ENCODE results near the gene SEC11A. TPM values are rescaled to one million over a fixed set of nuclear protein-coding genes. Genes with fewer than 3 reads are reported as not detected.

The SEC11A gene
- total RNA-seq, 4 donors from 2014 or later: 44.0 to 88.4 (median 63.1) TPM

GRCh38 chr15:84657748-84658079 lies 58.2 kb downstream of the SEC11A start:
- WGBS, 2 donors: 21 to 39% methylated on average over 4 to 15 of the region's 17 CpGs
- peak overlapping the region; percentile 19 for H3K4me3 ChIP-seq (ENCODE audit: low read depth, poor library complexity, severe bottlenecking)
- TF ChIP-seq CTCF (IDR thresholded peaks at IDR 0.05): no peak
- no peak for TF ChIP-seq POLR2A (IDR thresholded peaks at IDR 0.05)
- intact Hi-C loops (cut with DNase I; ENCODE audit: low total_unique reads): no loop called here
- peak in 1 of 2 donors; percentile 87 for DNase-seq (ENCODE audit: low spot score in 2 of 2)

- DNase-seq (ENCODE audit: low spot score in 2 of 2): no peak
- intact Hi-C loops (cut with DNase I; ENCODE audit: low total_unique reads): no loop called here
- WGBS, 2 donors: 54 to 85% methylated on average over 3 to 7 of the region's 7 CpGs
- no peak overlapping the region for H3K4me3 ChIP-seq (ENCODE audit: low read depth, poor library complexity, severe bottlenecking)
- TF ChIP-seq POLR2A (IDR thresholded peaks at IDR 0.05) (no peak), CTCF (IDR thresholded peaks at IDR 0.05) (no peak)
These were observed 59.0 kb downstream of the SEC11A start for GRCh38 chr15:84656972-84657371.

GRCh38 chr15:84654689-84655453 lies 61.1 kb downstream of the SEC11A start:
- H3K4me3 ChIP-seq (ENCODE audit: low read depth, poor library complexity, severe bottlenecking): peak overlapping the region; percentile 75
- TF ChIP-seq POLR2A (IDR thresholded peaks at IDR 0.05): no peak
- TF ChIP-seq CTCF (IDR thresholded peaks at IDR 0.05): no peak
- WGBS, 2 donors: 4 to 5% methylated on average over 19 of the region's 19 CpGs
- intact Hi-C loops (cut with DNase I; ENCODE audit: low total_unique reads): no loop called here
- DNase-seq (ENCODE audit: low spot score in 2 of 2): peak; percentile 78 to 95

GRCh38 chr15:84653910-84654688 lies 61.8 kb downstream of the SEC11A start, which contains the start of gene WDR73:
TSS of gene WDR73 (minus strand) at chr15:84654283. CDS start at chr15:84654274, 9 bp downstream.
- TF ChIP-seq CTCF (IDR thresholded peaks at IDR 0.05) (no peak), POLR2A (IDR thresholded peaks at IDR 0.05) (no peak)
- peak; percentile 95 to 99 for DNase-seq (ENCODE audit: low spot score in 2 of 2)
- H3K4me3 ChIP-seq (ENCODE audit: low read depth, poor library complexity, severe bottlenecking): peak within 1 kb of the TSS; percentile 75
- intact Hi-C loops (cut with DNase I; ENCODE audit: low total_unique reads): no loop called here
- 0% methylated on average over 40 to 49 of the region's 49 CpGs for WGBS, 2 donors

GRCh38 chr15:84653584-84653909 lies 62.4 kb downstream of the SEC11A start:
- TF ChIP-seq POLR2A (IDR thresholded peaks at IDR 0.05) (no peak), CTCF (IDR thresholded peaks at IDR 0.05) (no peak)
- WGBS, 2 donors: 11 to 19% methylated on average over 7 of the region's 7 CpGs
- H3K4me3 ChIP-seq (ENCODE audit: low read depth, poor library complexity, severe bottlenecking): peak overlapping the region; percentile 75
- intact Hi-C loops (cut with DNase I; ENCODE audit: low total_unique reads): no loop called here
- DNase-seq (ENCODE audit: low spot score in 2 of 2): no peak

All from lower leg skin (tissue), 4 donors.